Measurements from ENCODE around the gene RNF157.

- TF ChIP-seq, protein P1, sequence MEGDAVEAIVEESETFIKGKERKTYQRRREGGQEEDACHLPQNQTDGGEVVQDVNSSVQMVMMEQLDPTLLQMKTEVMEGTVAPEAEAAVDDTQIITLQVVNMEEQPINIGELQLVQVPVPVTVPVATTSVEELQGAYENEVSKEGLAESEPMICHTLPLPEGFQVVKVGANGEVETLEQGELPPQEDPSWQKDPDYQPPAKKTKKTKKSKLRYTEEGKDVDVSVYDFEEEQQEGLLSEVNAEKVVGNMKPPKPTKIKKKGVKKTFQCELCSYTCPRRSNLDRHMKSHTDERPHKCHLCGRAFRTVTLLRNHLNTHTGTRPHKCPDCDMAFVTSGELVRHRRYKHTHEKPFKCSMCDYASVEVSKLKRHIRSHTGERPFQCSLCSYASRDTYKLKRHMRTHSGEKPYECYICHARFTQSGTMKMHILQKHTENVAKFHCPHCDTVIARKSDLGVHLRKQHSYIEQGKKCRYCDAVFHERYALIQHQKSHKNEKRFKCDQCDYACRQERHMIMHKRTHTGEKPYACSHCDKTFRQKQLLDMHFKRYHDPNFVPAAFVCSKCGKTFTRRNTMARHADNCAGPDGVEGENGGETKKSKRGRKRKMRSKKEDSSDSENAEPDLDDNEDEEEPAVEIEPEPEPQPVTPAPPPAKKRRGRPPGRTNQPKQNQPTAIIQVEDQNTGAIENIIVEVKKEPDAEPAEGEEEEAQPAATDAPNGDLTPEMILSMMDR (IDR thresholded peaks at IDR 0.05), result no peak
- TF ChIP-seq EP300 (IDR thresholded peaks at IDR 0.05), result no peak
- no peak for TF ChIP-seq POLR2A (IDR thresholded peaks at IDR 0.05)
Observed at GRCh38 chr17:76197911-76198310, 42.4 kb downstream of the RNF157 start.
